M059J (cell line): ENCODE data around the gene RAC2. TPM values are rescaled to one million over a fixed set of nuclear protein-coding genes. Genes with fewer than 3 reads are reported as not detected.

Experiments used
- DNase-seq: peaks from one replicate; pipeline ENCODE4 v3.0.0-alpha.2; 2012; ENCODE audit warnings: low read depth
- total RNA-seq: library from RNA; depleted of rRNA; stranded (reverse); fragments of >200 nt; shearing (Covaris generic); gene quantifications from 2 replicates; pipeline ENCODE4 v1.2.3, GENCODE V29; 2014

Gene RAC2
- total RNA-seq, 1 experiment from 2014 or later = 3.7 TPM

DNA sequence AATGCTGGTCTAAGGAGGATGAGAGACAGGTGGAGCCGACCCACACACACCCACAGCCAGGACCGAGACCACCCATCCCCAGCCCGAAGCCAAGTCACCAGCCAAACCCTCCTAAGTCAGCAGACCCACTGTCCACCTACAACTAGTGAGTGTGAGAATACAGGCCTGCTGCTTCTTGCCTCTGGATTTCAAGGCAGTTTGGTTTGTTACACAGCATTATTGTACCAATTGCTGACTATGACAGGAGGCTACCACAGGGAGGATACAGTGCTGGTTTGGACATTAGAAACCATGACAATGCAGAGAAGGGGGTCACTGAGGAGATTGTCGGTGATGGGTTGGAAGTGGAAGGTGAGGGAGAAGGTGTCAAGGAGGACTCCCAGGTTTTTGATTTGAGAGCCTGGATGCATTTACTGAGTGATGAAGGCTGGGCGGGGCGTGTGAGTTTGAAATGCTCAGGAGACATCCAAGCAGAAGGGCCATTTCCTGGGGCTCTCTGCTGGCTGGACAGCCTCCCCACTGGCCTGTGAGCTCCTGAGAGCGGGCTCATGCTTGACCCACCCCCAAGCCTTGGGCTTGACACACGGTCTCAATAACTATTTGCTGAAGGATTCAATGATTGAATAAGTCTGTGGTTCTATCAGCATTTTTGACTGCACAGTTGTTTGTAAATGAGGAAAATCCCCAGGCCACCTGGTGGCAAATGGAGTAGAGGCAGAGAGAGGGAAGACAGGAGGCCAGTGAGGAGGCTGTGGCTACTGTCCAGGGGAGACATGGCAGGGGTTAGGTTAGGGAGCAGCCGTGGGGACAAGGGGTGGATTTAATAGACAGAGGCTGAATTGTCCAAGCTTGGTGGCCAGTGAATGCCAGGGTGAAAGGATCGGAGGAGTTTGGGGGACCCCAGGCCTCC lies 22.4 kb downstream of the RAC2 start:
- DNase-seq = no peak

DNA sequence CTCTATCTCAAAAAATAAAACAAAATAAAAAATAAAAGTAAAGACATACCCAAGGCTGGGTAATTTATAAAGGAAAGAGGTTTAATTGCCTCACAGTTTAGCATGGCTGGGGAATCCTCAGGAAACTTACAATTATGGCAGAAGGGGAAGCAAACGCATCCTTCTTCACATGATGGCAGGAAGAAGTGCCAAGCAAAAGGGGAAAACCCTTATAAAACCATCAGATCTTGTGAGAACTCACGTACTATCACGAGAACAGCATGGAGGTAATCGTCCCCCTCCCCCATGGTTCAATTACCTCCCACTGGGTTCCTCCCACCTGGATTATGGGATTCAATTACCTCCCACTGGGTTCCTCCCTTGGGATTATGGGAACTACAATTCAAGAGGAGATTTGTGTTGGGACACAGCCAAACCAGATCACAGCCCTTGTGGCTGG lies 23.5 kb downstream of the RAC2 start:
- no peak for DNase-seq

DNA sequence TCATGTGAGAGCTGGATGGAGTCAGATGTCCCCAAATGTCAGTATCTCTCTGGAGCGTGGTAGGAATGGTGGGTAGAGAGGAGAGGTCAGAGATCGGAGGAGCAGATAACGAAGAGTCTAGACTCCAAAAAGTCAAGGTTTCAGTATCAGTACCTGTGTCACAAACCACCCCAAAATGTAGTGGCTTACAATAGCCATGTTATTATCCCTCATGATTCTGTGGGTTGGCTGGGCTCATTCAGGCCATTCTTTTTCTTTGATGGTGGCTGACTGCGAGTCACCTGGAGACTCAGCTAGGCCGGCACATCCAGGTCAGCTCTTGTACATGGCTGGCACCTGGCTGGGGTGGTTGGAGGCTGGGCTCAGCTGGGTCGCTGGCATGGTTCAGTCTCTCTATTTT lies 24.5 kb downstream of the RAC2 start:
- no peak for DNase-seq

DNA sequence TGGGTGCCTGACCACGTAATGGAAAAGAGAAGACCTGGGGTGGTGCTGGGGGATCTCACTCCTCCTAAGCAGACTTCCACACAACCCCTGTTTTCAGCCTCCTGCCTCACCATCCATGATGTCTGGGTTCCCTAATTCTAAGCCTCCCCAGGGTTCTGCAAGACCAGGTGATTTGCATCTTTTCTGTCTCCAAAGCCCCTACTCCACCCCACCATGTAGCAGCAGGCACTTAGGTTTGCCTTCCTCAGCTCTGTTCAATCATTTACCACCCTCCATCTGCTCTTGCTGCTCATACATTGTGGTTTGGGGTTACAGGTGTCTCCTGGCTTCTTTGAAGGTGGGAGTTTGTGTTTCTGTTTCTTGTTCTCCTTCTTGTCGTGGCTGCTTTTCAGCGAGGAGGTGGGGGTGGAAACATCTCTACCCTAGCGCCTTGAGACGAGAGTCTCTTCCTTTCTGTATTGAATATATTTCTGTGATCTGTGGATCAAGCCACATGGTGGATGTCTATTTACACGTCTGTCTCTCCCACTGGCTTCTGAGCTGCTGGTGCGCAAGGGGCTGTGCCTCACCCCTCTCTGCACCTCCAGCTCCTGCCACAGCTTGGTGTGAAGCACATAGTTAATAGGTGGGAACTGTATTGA lies 25.2 kb downstream of the RAC2 start:
- no peak for DNase-seq

DNA sequence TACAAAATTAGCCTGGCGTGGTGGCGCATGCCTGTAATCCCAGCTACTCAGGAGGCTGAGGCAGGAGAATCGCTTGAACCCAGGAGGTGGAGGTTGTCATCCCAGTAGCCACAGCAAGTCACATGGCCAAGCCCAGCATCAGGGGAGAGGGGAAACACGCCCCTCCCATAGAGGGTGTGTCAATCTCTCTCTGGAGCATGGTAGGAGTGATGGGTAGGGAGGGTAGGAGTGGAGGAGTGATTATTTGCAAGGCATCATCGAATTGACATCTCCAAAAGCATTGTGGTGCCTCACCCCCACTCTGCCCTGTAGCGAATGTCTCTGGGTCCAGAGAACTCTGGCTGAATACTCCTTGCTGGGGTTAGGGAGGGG lies 25.7 kb downstream of the RAC2 start:
- DNase-seq = no peak

DNA sequence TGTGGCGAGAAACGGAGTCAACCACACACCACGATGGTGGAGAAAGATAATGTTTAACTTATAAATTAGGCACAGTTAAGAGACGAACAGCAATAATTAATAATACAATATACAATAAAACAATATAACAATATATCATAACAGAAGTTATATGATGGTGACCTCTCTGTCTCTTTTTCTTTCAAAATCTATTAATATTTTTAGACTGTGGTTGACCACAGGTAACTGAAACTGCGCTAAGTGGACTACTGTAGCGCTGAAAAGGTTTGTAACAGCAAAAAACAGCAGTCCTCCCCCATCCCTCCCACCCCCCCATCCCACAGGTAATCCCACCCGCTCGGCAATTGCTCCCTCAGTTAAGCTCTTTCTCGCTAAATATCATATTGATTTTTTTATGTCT lies 28.2 kb downstream of the RAC2 start:
- no peak for DNase-seq

DNA sequence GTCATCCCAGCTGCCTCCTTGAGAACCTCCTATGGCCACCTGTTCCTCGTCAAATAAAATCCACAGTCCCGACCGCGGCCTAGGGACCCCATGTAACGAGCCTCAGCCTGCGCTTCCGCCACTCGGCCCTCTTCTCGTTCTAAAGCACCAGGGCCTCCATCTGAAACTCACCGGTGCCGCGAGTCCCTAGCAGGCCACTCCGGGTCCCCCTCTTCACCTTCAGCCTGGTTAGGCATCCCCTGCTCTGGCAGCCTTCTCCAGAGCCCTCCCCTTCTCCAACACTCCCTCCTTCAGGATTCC lies 29.4 kb downstream of the RAC2 start:
- no peak for DNase-seq

DNA sequence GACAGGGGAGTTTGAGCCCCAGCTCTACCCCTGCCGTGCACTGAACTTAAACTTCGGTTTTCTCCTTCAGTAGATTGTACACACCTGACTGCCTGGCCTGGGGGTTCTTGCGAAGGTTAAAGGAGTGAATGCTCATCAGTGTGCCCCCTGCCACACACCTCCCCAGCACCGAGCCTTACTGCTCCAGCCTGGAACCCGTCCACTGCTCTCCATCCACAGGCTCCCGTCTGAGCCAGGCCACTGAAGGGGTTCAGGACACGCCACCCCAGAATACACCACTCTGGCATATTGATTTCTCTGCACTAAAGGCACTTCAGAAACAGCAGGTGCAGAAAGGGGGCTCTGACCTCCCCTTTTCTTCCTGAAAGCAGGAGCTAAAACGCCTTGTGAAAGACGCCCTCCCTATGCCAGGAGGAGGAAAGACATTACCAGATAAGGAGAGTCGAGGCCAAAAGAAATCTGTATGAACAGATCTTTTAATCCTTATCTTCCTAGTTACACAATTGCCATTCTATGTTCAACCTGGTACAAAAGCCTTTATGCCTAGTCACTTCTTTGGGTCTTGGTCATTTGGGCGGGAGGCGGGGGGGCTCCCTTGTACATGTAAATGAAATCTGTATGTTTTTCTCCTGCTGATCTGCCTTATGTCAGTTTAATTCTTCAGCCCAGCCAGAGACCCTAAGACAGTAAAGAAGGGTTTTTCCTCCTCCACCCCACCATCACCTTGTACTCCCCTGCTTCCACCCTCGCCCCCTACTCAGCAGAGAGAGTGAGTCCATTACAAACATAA lies 29.9 kb downstream of the RAC2 start:
- no peak for DNase-seq

DNA sequence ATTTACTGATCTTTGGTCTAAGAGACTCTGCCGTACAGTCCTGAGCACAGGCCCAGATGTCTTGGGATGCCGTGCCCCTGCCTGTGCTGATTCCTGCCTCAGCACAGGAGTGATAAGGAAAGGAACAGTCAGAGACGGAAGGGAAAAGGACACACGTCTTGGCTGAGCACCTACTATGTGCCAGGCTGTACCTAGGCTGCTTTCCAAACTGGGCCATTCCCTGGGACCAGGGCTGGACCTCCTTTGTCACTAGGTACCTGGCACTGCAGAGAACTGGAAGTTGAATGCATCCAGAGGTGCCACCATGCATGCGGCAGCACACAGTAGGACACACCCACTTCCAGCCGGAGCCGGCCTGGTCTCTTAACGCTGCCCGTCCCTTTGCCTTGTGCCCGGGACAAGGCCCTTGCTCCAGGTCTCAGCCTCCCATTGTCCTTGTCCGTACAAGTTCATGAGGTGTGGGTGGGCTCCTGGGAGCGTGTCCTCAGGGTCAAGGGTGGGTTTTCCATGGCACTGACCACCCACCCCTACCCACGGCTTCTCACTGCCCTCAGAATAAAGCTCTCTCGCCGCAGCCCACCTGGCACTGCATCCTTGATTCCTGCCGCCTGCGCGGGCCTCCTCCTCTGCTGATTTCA lies 30.7 kb downstream of the RAC2 start:
- DNase-seq = no peak

DNA sequence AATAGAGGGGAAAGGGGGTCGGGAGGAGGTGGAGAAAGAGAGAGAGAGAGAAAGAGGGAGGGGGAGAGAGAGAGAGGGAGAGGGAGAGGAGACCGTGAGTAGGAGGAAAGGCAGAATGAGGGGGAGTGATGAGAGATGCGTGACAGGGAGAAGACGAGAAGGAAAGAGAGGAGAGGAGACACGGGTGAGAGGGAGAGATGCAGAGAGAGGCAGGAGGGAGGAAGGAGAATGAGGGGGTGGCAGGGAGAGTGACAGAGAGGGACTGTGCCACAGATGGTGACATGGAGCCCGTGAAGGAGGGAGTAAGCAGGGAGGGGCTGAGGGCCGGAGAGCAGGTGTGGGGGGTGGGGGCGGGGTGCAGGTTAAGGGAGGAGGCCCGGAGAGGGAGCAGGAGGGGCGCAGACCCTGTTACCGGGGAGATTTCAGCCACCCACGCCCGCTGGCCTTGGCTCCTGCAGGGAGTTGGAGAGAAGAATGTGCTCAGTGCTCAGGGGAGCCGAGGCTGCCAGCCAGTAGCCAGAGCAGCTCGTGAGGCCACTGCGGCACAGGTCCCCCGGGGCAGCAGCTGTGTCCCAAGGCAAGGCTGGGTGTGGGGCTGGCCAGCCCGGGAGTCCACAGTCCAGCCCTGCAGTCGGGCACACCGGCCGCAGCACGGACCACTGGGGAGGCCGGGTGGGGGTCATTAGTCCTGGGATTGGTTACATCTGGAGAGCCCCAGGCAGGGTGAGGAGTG lies 31.7 kb downstream of the RAC2 start, which contains the start of gene SSTR3:
TSS of gene SSTR3 (minus strand) at position 304 of the 733 bp plus-strand sequence. CDS start 4,674 bp downstream, outside the sequence.
- no peak for DNase-seq

DNA sequence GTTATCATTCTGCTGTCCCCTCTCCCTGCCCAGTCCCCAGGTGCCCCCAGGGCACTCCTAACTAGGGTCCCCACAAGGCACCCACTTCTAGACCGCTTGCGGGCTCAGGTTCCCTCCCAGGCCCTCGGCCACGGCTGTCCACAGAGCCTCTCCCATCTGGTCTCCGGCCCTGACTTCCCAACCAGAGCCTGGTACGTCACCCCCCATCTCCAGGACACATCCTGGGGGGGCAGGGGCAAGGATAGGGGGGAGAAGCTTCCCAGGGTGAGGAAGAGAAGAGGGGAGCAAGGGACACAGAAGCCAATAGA lies 32.2 kb downstream of the RAC2 start:
- no peak for DNase-seq

DNA sequence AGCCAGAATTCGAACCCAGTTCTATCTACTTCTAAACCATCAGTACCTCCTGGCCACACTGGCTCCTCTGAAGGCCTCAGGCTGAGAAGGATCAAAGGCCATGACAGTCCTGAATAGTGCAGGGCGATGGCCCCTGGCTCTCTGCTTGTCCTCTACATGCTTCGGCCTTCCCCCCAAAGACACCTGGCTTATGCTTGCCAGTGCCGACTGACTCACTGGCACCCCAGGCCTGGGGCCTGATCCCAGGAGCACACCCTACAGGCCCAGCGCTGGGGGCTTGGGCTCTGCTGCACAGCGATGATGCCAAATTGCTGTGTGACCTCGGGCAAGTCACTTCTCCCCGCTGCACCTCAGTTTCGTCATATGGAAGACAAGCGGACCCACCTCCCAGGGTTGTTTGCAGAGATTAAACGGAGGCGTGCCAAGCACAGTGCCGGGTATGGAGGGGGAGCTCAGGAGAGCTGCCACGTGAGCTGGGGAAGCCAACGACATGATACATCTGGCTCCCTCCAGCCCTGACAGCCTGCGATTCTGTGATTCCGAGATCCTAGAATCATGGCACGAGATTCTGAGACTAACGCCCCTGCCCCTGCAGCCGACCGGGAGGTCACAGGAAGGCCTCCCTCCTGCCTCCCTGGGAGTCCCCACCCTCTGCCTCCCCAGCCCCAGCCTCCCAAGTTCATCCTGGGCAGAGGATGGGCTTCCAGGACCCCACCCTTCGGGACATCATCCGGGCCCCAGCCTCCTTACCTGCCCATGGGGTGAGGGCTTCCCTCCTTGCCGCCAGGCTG lies 32.8 kb downstream of the RAC2 start:
- DNase-seq = no peak

DNA sequence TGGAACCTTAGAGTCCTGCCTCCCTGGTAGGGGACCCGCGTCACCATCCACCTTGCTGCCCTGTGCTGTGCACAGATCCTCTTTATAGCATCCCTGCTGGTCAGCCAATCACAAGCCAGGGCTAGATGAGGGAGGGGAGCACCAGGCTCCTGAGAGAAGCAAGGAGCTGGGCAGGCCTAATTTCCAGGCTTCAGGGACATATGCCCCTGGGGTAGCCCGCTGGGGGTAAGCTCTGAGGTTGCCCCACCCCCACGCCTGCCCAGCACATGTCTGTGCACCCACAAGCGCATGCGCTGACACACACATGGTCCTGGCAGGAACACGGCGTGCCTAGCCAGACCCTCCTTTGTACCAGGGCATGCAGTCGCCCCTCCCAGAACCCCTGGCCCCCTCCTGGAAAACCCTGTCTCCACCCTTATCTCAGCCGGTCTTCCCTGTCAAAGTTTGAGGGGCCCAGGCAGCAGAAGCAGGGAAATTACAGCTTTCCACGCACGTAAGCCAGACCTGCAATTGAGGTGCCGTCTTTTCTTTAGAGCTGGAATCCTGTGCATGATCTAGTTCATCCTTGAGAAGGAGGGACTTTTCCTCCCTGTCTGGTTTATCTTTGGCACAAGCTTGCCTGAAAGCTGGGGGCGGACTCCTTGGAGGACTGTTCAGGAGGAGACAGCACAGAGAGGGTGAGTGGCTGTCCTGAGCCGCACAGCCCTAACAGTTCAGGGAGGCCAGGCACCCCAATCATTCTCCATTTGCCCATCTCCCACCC lies 33.8 kb downstream of the RAC2 start:
- no peak for DNase-seq

DNA sequence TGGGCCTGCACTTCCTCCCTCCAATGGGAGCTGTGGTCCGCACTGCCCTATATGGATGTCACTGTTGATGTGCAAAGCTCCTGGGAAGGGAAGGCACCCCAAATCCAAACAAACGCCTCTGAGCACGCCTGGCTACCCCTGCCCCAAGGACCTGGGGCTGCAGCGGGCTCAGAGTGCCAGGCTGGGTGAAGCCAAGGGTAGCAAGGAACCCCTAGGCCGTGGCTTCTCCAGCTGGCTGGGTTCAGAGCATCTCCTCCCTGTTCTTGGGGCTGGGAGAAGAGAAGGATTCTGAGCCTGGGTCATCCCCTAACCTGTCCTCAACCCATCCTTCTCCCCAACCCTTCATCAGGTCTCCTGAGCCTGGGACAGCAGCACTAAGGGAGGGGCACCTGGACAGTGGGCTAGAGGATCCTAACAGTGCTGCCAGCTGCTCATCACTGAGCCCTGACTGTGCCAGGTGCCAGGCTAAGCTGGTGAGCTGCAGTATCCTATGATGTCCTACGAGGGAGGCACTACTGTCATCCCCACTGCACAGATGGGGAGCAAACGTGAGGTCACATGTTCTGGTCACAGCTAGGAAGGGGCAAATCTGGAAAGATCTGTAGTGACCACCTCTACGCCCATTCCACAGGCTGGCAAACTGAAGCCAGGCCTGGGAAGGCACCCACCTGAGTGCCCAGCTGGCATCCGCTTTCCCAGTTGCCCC lies 34.8 kb downstream of the RAC2 start:
- no peak for DNase-seq

DNA sequence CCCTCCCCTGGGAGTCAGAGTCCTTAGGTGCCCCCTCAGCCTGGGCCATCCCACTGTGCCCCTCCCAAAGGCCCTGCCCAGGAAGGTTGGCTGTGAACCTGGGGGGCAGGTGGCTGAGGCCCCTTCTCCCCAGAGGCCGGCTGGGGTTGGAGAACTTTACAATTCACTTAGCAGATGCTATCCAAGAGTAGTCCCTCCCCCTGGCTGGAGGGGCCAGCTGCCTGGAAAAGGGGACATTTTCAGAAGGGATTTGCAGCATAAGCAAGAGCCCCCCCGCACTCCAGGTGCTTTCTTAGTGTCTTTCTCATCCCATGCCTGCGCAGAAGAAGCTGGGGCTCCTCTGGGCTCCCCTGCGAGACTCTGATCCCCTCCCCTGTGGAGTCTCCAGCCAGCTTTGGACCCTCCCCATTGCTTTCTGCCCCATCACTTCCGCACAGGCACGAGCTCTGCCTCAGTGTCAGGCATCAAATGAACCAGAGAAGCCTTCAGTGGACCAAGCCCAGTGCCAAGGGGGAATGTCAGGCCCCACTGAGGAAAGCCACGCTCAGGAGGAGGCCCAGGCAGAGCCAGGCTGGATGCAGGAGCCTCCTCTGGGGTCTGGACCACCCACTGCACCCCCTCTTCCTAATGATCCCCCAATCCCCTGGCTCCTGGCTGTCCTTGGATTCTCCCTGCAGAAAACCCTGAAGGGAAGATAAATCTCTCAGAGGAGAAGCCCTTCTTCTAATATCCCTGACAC lies 35.5 kb downstream of the RAC2 start:
- no peak for DNase-seq

DNA sequence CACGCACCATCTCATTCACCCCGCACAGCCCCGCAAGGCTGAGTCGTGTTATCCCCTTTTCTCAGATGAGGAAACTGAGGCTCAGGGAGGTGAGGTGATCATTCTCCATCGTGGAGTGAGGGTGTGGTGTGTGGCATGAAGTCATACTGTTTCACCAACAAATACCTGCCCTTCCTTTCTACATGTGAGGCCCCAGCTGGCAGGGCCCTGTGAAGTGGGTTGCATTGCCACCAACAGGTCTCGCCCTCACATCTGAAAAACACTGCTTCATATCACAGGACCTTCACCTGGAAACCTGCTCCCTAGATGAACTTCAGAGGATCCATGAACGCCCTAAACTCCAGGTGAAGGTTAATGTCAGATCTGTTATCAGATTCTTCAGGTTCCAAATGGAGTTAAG lies 36.1 kb downstream of the RAC2 start:
- no peak for DNase-seq

DNA sequence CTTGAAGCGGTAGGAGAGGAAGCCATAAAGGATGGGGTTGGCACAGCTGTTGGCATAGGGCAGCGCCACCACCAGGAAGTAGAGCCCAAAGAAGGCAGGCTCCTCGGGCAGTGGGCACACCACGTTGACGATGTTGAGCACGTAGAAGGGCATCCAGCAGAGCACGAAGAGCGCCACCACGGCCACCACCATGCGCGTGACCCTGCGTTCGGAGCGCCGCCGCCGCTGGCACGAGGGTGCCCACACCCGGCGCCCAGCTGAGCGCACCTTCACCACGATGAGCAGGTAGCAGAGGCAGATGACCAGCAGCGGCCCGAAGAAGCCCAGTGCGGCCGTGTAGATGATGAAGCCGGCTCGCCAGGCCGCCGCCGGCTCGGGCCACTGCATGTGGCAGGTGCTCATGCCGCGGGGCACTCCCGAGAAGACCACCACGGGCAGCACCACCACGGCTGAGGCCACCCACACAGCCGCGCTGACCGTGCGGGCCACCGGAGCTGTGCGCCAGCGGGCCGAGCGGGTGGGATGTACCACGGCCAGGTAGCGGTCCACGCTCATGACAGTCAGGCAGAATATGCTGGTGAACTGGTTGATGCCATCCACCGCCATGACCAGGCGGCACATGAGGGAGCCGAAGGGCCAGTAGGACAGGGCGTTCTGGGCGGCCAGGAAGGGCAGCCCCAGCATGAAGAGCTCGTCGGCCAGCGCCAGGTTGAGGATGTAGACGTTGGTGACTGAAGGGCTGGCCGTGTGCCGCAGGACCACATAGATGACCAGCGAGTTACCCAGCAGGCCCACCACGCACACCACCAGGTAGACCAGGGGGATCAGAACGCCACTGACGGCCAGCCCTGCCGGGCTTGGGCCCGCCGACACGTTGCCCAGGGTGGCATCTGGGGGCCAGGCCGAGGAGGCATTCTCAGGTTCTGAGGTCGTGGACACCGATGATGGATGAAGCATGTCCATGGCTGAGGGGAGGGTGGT lies 36.9 kb downstream of the RAC2 start:
- no peak for DNase-seq
